Right lobe of liver (tissue), 4 donors: ENCODE measurements around the gene TLCD1.

Source experiments
- CTCF ChIP-seq, 4 donors: fragments of 200-600 bp in 3 of 4; fragments of 450-650 bp in 1 of 4; IDR thresholded peaks; one replicate each; pipeline versions ENCODE4 v1.5.1 to v1.8.0; 2016 to 2022; ENCODE audit warnings: antibody characterized with exemption in 4 of 4, mild to moderate bottlenecking in 2 of 4
- POLR2A ChIP-seq: fragments of 450-650 bp; IDR thresholded peaks from one replicate; pipeline ENCODE4 v1.6.1; 2017; ENCODE audit warnings: antibody characterized with exemption, mild to moderate bottlenecking
- donor health status: DM: no; HTN: no; CAD: no.
- donor health status: DM: no; HTN: no; CAD: no.
- donor health status: DM: no; HTN: yes; CAD: no.

GRCh38 chr17:28707339-28707720, 18.7 kb downstream of the TLCD1 start:
- TF ChIP-seq CTCF (IDR thresholded peaks at IDR 0.05) (no peak), POLR2A (no peak)
